Measurements from ENCODE around the gene MAPKAPK2. TPM values are rescaled to one million over a fixed set of nuclear protein-coding genes. Genes with fewer than 3 reads are reported as not detected.
A peak's percentile ranks its signal among the peaks of the same experiment; 100 is the strongest.

The MAPKAPK2 gene
- total RNA-seq, 1 donor from 2014 or later, result 98.8 TPM

- H3K4me1 Mint-ChIP-seq (ENCODE audit: low read depth), result peaks cover 76% of the 10 kb centered on the region
- peaks cover 11% of the 10 kb centered on the region for H3K36me3 Mint-ChIP-seq (ENCODE audit: low read depth)
- H3K4me3 Mint-ChIP-seq (ENCODE audit: low read depth), result no peak overlapping the region
- intact Hi-C loops (cut with micrococcal nuclease), result loop anchor here (10.0 kb wide), 1 partner anchor 49 kb away; no protein-coding TSS in a partner anchor
- H3K9me3 Mint-ChIP-seq, result no peaks in the 10 kb centered on the region
- DNase-seq (ENCODE audit: low spot score), result no peak
- H3K27me3 Mint-ChIP-seq (ENCODE audit: low read depth), result no peaks in the 10 kb centered on the region
- no peak overlapping the region for H3K27ac Mint-ChIP-seq
Measured at GRCh38 chr1:206713910-206714312, 29.2 kb downstream of the MAPKAPK2 start.

- Mint-ChIP-seq H3K4me1 (ENCODE audit: low read depth) (peaks cover 72% of the 10 kb centered on the region), H3K4me3 (ENCODE audit: low read depth) (no peak overlapping the region), H3K36me3 (ENCODE audit: low read depth) (peaks cover 11% of the 10 kb centered on the region), H3K27ac (no peak overlapping the region), H3K27me3 (ENCODE audit: low read depth) (no peaks in the 10 kb centered on the region), H3K9me3 (no peaks in the 10 kb centered on the region)
- intact Hi-C loops (cut with micrococcal nuclease), result loop anchor here (10.0 kb wide), 1 partner anchor 50 kb away; no protein-coding TSS in a partner anchor
- DNase-seq (ENCODE audit: low spot score), result no peak
Measured at GRCh38 chr1:206714331-206715058, 29.8 kb downstream of the MAPKAPK2 start.

- no peak for DNase-seq (ENCODE audit: low spot score)
- no peaks in the 10 kb centered on the region for H3K27me3 Mint-ChIP-seq (ENCODE audit: low read depth)
- peaks cover 11% of the 10 kb centered on the region for H3K36me3 Mint-ChIP-seq (ENCODE audit: low read depth)
- no peaks in the 10 kb centered on the region for H3K9me3 Mint-ChIP-seq
- intact Hi-C loops (cut with micrococcal nuclease), result loop anchor here (10.0 kb wide), 1 partner anchor 50 kb away; no protein-coding TSS in a partner anchor
- H3K4me1 Mint-ChIP-seq (ENCODE audit: low read depth), result peaks cover 71% of the 10 kb centered on the region
- H3K27ac Mint-ChIP-seq, result no peak overlapping the region
- H3K4me3 Mint-ChIP-seq (ENCODE audit: low read depth), result no peak overlapping the region
Measured at GRCh38 chr1:206715120-206715519, 30.4 kb downstream of the MAPKAPK2 start.

- Mint-ChIP-seq H3K36me3 (ENCODE audit: low read depth) (peaks cover 7% of the 10 kb centered on the region), H3K4me1 (ENCODE audit: low read depth) (peaks cover 68% of the 10 kb centered on the region), H3K27me3 (ENCODE audit: low read depth) (no peaks in the 10 kb centered on the region), H3K4me3 (ENCODE audit: low read depth) (peak overlapping the region; percentile 9), H3K27ac (peak overlapping the region; percentile 71), H3K9me3 (no peaks in the 10 kb centered on the region)
- intact Hi-C loops (cut with micrococcal nuclease), result loop anchor here (2.0 to 10.0 kb wide), 2 partner anchors 27 to 51 kb away; no protein-coding TSS in a partner anchor
- DNase-seq (ENCODE audit: low spot score), result no peak
Measured at GRCh38 chr1:206715552-206716158, 30.9 kb downstream of the MAPKAPK2 start.

DNA sequence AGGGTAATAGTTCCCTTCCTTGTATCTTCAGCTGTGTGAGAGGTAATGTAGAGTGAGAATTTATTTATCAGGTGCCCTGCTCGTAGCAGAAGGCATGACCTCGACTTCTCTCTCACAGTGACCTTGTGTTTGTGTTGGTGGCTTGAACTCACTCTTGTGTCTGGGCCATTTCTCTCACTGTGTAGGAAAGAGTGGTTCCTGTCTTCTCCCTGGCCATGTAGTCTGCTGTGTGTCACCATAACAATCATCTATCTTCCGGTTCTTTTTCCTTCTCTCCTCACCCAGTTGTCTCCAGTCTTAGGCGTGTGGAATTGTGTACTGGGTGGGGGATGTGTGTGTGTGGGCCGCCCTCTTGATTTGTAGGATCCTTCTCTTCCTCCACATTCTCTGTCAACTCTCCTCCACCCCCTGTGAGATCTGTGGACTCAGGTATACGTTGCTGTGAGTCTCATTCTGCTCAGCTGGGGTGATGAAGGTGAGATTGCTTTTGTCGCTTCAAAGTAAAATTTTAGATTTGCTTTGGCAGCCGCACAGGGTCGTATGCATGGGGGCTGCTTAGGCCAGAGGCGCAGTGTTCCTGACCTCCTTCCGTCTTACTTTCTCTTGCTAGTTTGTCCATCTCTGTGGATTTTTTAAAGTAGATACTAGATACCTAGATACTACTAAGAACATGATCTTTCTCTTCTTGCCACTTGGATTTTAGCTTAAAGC, 31.6 kb downstream of the MAPKAPK2 start:
- Mint-ChIP-seq H3K9me3 (no peaks in the 10 kb centered on the region), H3K4me3 (ENCODE audit: low read depth) (peak overlapping the region; percentile 52), H3K27me3 (ENCODE audit: low read depth) (no peaks in the 10 kb centered on the region), H3K27ac (peak overlapping the region; percentile 71), H3K36me3 (ENCODE audit: low read depth) (peaks cover 7% of the 10 kb centered on the region), H3K4me1 (ENCODE audit: low read depth) (peaks cover 74% of the 10 kb centered on the region)
- no peak for DNase-seq (ENCODE audit: low spot score)
- intact Hi-C loops (cut with micrococcal nuclease), result loop anchor here (2.0 to 10.0 kb wide), 2 partner anchors 28 to 52 kb away; no protein-coding TSS in a partner anchor

DNA sequence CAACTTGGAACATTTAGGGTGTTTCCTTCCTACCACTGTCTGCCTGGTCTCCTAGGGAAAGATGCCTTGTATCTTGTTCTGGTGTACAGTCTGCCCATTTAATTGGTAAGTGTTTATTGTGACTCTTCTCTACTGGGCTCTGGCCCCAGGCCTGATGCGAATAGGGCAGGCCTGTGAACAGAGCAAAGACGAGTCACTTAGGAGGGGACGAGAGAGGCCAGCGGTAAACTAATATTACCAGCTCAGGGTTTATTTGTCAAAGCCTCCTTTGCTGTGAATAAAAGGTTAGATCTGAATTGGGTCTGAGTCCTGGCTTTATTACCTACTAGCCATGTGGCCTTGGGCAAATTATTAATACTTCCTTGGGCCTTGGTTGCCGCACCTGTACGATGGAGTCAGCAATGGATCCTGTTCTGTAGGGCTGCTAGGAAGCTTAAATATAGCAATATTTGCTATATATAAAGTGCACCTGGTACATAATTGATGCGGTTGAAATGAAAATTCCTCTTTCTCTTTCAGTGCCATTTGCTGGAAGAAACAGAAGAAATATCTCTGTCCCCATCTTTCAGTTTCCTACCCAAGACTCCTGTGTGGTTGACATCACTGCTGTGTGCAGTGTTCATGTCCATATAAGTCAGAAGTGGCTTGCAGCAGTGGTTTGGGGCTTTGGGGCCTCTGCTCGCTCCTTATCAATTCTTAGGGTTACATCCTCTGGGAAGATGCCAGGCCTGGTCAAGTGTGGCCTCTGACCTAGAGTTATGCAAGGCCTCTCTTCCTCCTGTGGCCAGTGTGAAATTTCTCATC, 32.4 kb downstream of the MAPKAPK2 start:
- Mint-ChIP-seq H3K36me3 (ENCODE audit: low read depth) (peaks cover 4% of the 10 kb centered on the region), H3K4me3 (ENCODE audit: low read depth) (peak overlapping the region; percentile 52), H3K4me1 (ENCODE audit: low read depth) (peaks cover 74% of the 10 kb centered on the region), H3K27ac (peak overlapping the region; percentile 83), H3K27me3 (ENCODE audit: low read depth) (no peaks in the 10 kb centered on the region), H3K9me3 (no peaks in the 10 kb centered on the region)
- intact Hi-C loops (cut with micrococcal nuclease), result loop anchor here (1.0 to 10.0 kb wide), 3 partner anchors 14 to 52 kb away; no protein-coding TSS in a partner anchor
- DNase-seq (ENCODE audit: low spot score), result peak; percentile 39

- Mint-ChIP-seq H3K36me3 (ENCODE audit: low read depth) (peaks cover 4% of the 10 kb centered on the region), H3K4me1 (ENCODE audit: low read depth) (peaks cover 71% of the 10 kb centered on the region), H3K4me3 (ENCODE audit: low read depth) (no peak overlapping the region), H3K9me3 (no peaks in the 10 kb centered on the region), H3K27ac (peak overlapping the region; percentile 83), H3K27me3 (ENCODE audit: low read depth) (no peaks in the 10 kb centered on the region)
- DNase-seq (ENCODE audit: low spot score), result no peak
- intact Hi-C loops (cut with micrococcal nuclease), result loop anchor here (1.0 to 10.0 kb wide), 3 partner anchors 14 to 53 kb away; no protein-coding TSS in a partner anchor
Measured at GRCh38 chr1:206717674-206717989, 32.9 kb downstream of the MAPKAPK2 start.

DNA sequence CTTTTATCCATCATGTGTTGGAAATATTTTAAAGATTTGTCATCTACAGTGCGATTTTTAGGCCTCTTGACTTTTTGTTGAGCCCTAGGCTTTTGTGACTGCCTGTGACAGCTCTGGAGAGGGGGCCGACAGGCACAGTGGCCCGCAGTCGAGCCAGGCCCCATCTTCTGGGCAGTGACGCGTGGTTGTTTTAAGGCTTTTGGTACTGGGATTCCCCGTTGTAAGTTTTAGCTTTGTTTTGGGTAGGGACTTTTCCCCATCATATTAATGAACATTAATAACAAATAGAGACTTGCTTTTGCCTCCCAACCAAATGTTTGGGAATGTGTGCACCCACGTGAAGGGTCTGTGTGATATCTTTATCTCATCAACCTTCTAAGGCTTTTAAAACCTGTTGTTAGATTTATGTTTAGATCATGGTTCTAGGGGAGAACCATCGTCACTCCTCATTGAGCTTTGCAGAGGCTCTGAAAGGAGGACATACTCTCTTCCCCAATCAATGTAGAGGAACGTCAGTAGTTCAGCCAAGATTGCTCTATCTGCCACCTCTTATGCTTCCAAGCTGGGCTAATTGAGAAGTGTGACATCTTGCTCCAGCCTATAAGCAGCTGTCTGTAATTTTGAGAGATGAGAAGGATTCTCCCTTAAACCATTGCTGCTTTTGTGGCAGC, 34.6 kb downstream of the MAPKAPK2 start:
- H3K4me1 Mint-ChIP-seq (ENCODE audit: low read depth), result peaks cover 63% of the 10 kb centered on the region
- no peaks in the 10 kb centered on the region for H3K36me3 Mint-ChIP-seq (ENCODE audit: low read depth)
- intact Hi-C loops (cut with micrococcal nuclease), result loop anchor here (10.0 kb wide), 1 partner anchor 55 kb away; no protein-coding TSS in a partner anchor
- no peak overlapping the region for H3K27ac Mint-ChIP-seq
- no peak overlapping the region for H3K4me3 Mint-ChIP-seq (ENCODE audit: low read depth)
- no peaks in the 10 kb centered on the region for H3K9me3 Mint-ChIP-seq
- no peak for DNase-seq (ENCODE audit: low spot score)
- no peaks in the 10 kb centered on the region for H3K27me3 Mint-ChIP-seq (ENCODE audit: low read depth)

- intact Hi-C loops (cut with micrococcal nuclease), result loop anchor here (2.0 kb wide), 1 partner anchor 17 kb away; no protein-coding TSS in a partner anchor
- H3K27me3 Mint-ChIP-seq (ENCODE audit: low read depth), result no peaks in the 10 kb centered on the region
Measured at GRCh38 chr1:206721454-206721853, 36.7 kb downstream of the MAPKAPK2 start.

GRCh38 chr1:206722751-206723461, 38.2 kb downstream of the MAPKAPK2 start:
- H3K4me3 Mint-ChIP-seq (ENCODE audit: low read depth), result no peak overlapping the region
- intact Hi-C loops (cut with micrococcal nuclease), result no loop called here
- no peak overlapping the region for H3K27ac Mint-ChIP-seq
- DNase-seq (ENCODE audit: low spot score), result no peak
- no peaks in the 10 kb centered on the region for H3K9me3 Mint-ChIP-seq
- H3K4me1 Mint-ChIP-seq (ENCODE audit: low read depth), result peaks cover 56% of the 10 kb centered on the region
- H3K27me3 Mint-ChIP-seq (ENCODE audit: low read depth), result no peaks in the 10 kb centered on the region
- H3K36me3 Mint-ChIP-seq (ENCODE audit: low read depth), result no peaks in the 10 kb centered on the region

More at GRCh38 chr1:206721454-206721853, 36.7 kb downstream of the MAPKAPK2 start:
- DNase-seq (ENCODE audit: low spot score), result no peak
- Mint-ChIP-seq H3K36me3 (ENCODE audit: low read depth) (no peaks in the 10 kb centered on the region), H3K4me1 (ENCODE audit: low read depth) (peaks cover 63% of the 10 kb centered on the region), H3K9me3 (no peaks in the 10 kb centered on the region), H3K27ac (no peak overlapping the region), H3K4me3 (ENCODE audit: low read depth) (no peak overlapping the region)

DNA sequence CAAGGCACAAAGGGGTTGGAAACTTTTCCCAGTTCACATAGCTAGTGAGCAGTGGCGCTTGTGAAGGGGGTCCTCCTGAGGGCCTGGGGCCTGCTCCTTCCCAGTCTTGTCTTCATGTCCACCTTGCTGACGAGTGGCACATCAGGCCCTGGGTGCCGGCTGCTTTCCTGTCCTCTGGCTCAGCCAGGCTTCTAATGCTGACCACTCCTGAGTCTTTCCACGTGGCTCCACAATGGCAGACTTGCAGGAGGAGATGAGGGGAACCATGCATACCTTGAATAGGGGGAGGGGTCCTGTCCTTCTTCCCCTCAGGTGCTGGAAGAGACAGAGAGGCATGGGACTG, 38.7 kb downstream of the MAPKAPK2 start:
- H3K27me3 Mint-ChIP-seq (ENCODE audit: low read depth), result no peaks in the 10 kb centered on the region
- H3K4me3 Mint-ChIP-seq (ENCODE audit: low read depth), result no peak overlapping the region
- intact Hi-C loops (cut with micrococcal nuclease), result no loop called here
- H3K36me3 Mint-ChIP-seq (ENCODE audit: low read depth), result no peaks in the 10 kb centered on the region
- H3K27ac Mint-ChIP-seq, result no peak overlapping the region
- no peak for DNase-seq (ENCODE audit: low spot score)
- peaks cover 58% of the 10 kb centered on the region for H3K4me1 Mint-ChIP-seq (ENCODE audit: low read depth)
- H3K9me3 Mint-ChIP-seq, result no peaks in the 10 kb centered on the region
